SU-DHL-6 (cell line): ENCODE data around the gene SFTPB.

Source experiments
- H2AFZ ChIP-seq: fragments of 200-600 bp; sonication (generic); 2 replicates; pipeline ENCODE4 v1.6.1; 2014; ENCODE audit warnings: low read depth, mild to moderate bottlenecking, moderate library complexity, mixed read lengths, antibody characterized with exemption, low read length; ENCODE audit not compliant: severe bottlenecking
- H3F3A ChIP-seq: fragments of 200-600 bp; shearing (Covaris generic); 2 replicates; pipeline ENCODE4 v1.6.0; 2016; ENCODE audit warnings: antibody characterized with exemption, mild to moderate bottlenecking; ENCODE audit not compliant: insufficient read depth
- H3K27ac ChIP-seq: fragments of 200-600 bp; sonication (generic); 2 replicates; pipeline ENCODE4 v1.5.1; 2016; ENCODE audit warnings: low read depth, mild to moderate bottlenecking, low read length, moderate library complexity, mixed read lengths
- H3K27me3 ChIP-seq: fragments of 200-600 bp; sonication (generic), shearing (Covaris generic); 2 replicates; pipeline ENCODE4 v1.6.0; 2014; ENCODE audit warnings: mild to moderate bottlenecking, low read length
- H3K36me3 ChIP-seq: fragments of 200-600 bp; sonication (generic); 2 replicates; pipeline ENCODE4 v1.6.1; 2014; ENCODE audit warnings: mild to moderate bottlenecking, low read length, mixed read lengths
- H3K4me2 ChIP-seq: fragments of 300-600, 200-600 bp; shearing (Covaris generic), sonication (generic); 2 replicates; pipeline ENCODE4 v1.6.0; 2014; ENCODE audit warnings: low read length, low read depth, mild to moderate bottlenecking; ENCODE audit not compliant: poor library complexity, severe bottlenecking
- H3K4me3 ChIP-seq: fragments of 200-600 bp; sonication (generic); 2 replicates; pipeline ENCODE4 v1.5.1; 2014; ENCODE audit warnings: antibody characterized with exemption, low read length, mild to moderate bottlenecking, mixed read lengths; ENCODE audit not compliant: insufficient read depth, poor library complexity, severe bottlenecking
- H3K79me2 ChIP-seq: fragments of 200-600 bp; sonication (generic); 2 replicates; pipeline ENCODE4 v1.6.1; 2014; ENCODE audit warnings: mild to moderate bottlenecking, low read length, moderate library complexity; ENCODE audit not compliant: insufficient read depth
- H3K9ac ChIP-seq: fragments of 200-600 bp; sonication (generic); 2 replicates; pipeline ENCODE4 v1.7.0; 2014; ENCODE audit warnings: mild to moderate bottlenecking, low read length
- H3K9me2 ChIP-seq: fragments of 200-600 bp; sonication (generic); replicated peaks from 2 replicates; pipeline ENCODE4 v1.6.1; 2014; ENCODE audit warnings: low read length; ENCODE audit not compliant: insufficient read depth
- H3K9me3 ChIP-seq: fragments of 200-600 bp; sonication (generic); 2 replicates; pipeline ENCODE4 v1.6.1; 2014; ENCODE audit warnings: low read length, mixed read lengths; ENCODE audit not compliant: insufficient read depth
- H4K20me1 ChIP-seq: fragments of 200-600 bp; sonication (generic); 2 replicates; pipeline ENCODE4 v1.6.1; 2014; ENCODE audit warnings: low read depth, mild to moderate bottlenecking, antibody characterized with exemption, low read length, moderate library complexity, mixed read lengths
- CTCF ChIP-seq: fragments of 200-600 bp; sonication (generic); IDR thresholded peaks from one replicate; pipeline ENCODE4 v1.5.1; 2017; ENCODE audit warnings: antibody characterized with exemption, mild to moderate bottlenecking, low read length, moderate library complexity; ENCODE audit not compliant: insufficient read depth, poor library complexity, severe bottlenecking
- EZH2phosphoT487 ChIP-seq: fragments of 200-600 bp; sonication (generic), shearing (Covaris generic); conservative IDR thresholded peaks from 2 replicates; pipeline ENCODE4 v1.6.1; 2018; ENCODE audit warnings: mild to moderate bottlenecking, antibody characterized with exemption, low read length, moderate library complexity, mixed read lengths

SFTPB gene

DNA sequence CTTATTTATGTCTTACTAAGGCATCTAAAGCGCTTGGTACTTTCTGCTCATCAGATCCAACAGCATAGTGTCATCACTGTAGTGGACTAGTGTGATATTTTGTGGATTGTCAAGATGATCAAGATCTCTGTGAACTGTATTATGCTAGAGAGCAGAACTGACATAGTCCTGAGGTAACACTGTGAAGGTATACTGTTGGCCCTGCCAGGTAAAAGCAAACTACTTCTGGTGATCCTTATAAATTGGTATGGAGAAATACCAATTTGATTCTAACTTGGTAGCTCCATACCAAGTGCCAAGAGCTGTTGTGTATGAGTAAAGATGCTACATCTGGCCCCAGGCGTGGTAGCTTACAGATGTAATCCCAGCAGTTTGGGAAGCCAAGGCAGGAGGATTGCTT is 15.9 kb downstream of the SFTPB start:
- no peaks in the 10 kb centered on the region for H4K20me1 ChIP-seq
- no peaks in the 10 kb centered on the region for H3F3A ChIP-seq
- H3K9me3 ChIP-seq, result no peaks in the 10 kb centered on the region
- H3K79me2 ChIP-seq, result no peaks in the 10 kb centered on the region
- H3K27ac ChIP-seq, result no peak overlapping the region
- no peak overlapping the region for H3K4me2 ChIP-seq
- H3K9ac ChIP-seq, result no peak overlapping the region
- H3K4me3 ChIP-seq, result no peak overlapping the region
- TF ChIP-seq EZH2phosphoT487 (no peak), CTCF (no peak)
- no peaks in the 10 kb centered on the region for H3K27me3 ChIP-seq
- peaks cover 8% of the 10 kb centered on the region for H3K36me3 ChIP-seq
- H2AFZ ChIP-seq, result no peak overlapping the region
- no peaks in the 10 kb centered on the region for H3K9me2 ChIP-seq

DNA sequence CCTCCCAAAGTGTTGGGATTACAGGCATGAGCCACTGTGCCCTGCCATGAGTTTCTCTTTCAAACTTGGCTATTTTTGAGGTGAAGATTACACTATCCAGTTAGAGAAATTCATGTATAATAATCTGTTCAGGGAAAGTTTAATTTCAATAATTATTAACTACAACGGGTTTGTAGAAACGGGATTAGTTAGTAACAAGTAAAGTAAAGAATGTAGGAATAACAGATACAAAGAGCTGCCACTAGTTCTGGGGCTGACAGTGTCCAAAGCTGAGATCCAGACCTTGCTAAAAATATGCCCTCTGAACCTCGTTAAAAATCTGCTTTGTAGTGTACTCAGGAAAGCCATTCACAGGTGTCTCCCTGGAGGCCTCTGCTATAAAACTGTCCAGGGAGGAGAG is 16.9 kb downstream of the SFTPB start:
- Histone ChIP-seq H3K4me2 (no peak overlapping the region), H3K36me3 (peaks cover 13% of the 10 kb centered on the region), H3K9me2 (no peaks in the 10 kb centered on the region), H2AFZ (no peak overlapping the region), H3K27ac (no peak overlapping the region), H3K9me3 (no peaks in the 10 kb centered on the region), H4K20me1 (0 out of 2 replicates have a peak, but pooled peaks cover 4% of the 10 kb centered on the region), H3K9ac (no peak overlapping the region), H3K27me3 (no peaks in the 10 kb centered on the region), H3F3A (no peaks in the 10 kb centered on the region), H3K79me2 (no peaks in the 10 kb centered on the region), H3K4me3 (no peak overlapping the region)
- no peak for TF ChIP-seq EZH2phosphoT487
- TF ChIP-seq CTCF, result no peak

GRCh38 chr2:85650456-85650855 is 17.5 kb downstream of the SFTPB start:
- Histone ChIP-seq H3K4me3 (no peak overlapping the region), H3K79me2 (no peaks in the 10 kb centered on the region), H3K36me3 (peaks cover 19% of the 10 kb centered on the region), H3K4me2 (no peak overlapping the region), H3F3A (no peaks in the 10 kb centered on the region), H3K27me3 (no peaks in the 10 kb centered on the region), H3K9ac (no peak overlapping the region), H4K20me1 (0 out of 2 replicates have a peak, but pooled peaks cover 8% of the 10 kb centered on the region), H3K27ac (no peak overlapping the region), H2AFZ (no peak overlapping the region), H3K9me2 (no peaks in the 10 kb centered on the region), H3K9me3 (no peaks in the 10 kb centered on the region)
- TF ChIP-seq EZH2phosphoT487, result no peak
- TF ChIP-seq CTCF, result no peak
